ENCODE measurements around the gene ATG16L2. TPM values are rescaled to one million over a fixed set of nuclear protein-coding genes. Genes with fewer than 3 reads are reported as not detected.

ATG16L2 gene
- total and polyA plus RNA-seq, 2 donors (not counting 3 experiments of a cell fraction or from before 2014, with no cell fraction given), result 26.5 to 30.5 TPM

- TF ChIP-seq POLR2A (IDR thresholded peaks at IDR 0.05; ENCODE audit: low read depth, low read length) (no peak), GATA2 (IDR thresholded peaks at IDR 0.05; ENCODE audit: insufficient read depth, insufficient read length, low read depth, low read length) (peak; percentile 8)
- no TSS peak for BruUV-seq (replicated peaks)
- CTCF ChIA-PET, result interaction anchor here (1.0 to 1.9 kb wide), 3 partner anchors 61 to 314 kb away, joined by 3 to 7 read pairs (median 4); partner anchors contain the start of gene FCHSD2
These were observed 49.7 kb downstream of the ATG16L2 start for GRCh38 chr11:72863916-72864315.

DNA sequence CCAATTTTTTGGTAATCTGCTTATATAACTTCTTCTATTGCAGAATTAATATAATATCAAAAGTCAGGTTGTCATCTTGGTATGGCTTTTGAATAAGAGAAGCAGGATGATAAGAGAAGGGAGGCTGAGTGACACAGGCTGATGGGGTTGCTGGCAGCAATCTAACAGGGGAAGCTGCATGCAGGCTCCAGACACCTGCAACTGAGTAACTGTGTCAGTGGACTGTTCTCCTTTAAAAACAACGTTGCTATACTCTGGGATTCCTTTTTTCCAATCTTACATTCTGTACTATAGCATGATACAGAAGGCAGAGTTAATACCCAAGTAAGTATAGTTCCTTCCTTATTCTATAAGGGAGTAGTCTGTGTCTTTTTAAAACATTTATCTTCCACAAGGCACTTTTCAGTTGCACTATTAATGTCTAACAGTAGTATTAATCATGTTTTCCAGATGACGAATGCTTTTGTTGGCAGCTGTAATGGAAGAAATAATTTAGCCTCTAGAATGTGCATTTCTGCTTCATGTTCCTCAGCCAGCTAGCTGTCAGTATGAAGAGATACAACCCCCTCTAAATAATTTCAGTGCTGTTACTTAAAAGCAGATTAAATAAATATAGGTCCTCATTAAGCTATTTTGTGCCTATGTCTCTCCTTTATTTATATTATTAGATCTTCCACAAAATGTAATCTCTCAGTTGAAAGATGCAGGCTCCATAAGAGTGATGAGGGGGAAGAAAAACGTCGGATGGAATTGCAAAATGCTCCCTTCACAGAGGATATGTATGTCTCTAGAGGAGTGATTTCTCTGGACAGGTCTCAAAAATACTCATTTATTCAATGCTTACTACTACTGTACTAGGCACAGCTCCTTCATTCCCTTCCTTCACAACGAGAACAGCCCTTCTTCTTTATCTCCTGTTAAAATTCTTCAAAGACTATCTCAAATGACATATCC is 50.8 kb downstream of the ATG16L2 start:
- H3K36me3 ChIP-seq (ENCODE audit: control insufficient read depth in 2 of 2, extremely low read depth in 1 of 2, insufficient read depth in 2 of 2, low read length in 2 of 2), result peaks cover 0 to 4% of the 10 kb centered on the region in 2 experiments
- peaks cover 3% of the 10 kb centered on the region for H3K9me1 ChIP-seq (replicated peaks; ENCODE audit: control insufficient read depth, extremely low read depth, insufficient read depth, low read length)
- H3K27ac ChIP-seq (ENCODE audit: insufficient read depth, low read depth, low read length), result peak overlapping the region; percentile 9
- intact Hi-C loops (cut with micrococcal nuclease), result no loop called here
- FAIRE-seq (peak; percentile 76), DNase-seq (ENCODE audit: low read depth, low spot score) (peak; percentile 96)
- dilution Hi-C loops (cut with MboI; ENCODE audit: extremely low pct_ligation_motif_present, low sequenced_read_pairs), result no loop called here
- no peak for TF ChIP-seq POLR2AphosphoS5 (IDR thresholded peaks at IDR 0.05; ENCODE audit: insufficient read depth, low read depth, low read length)
- no peak for TF ChIP-seq EZH2 (IDR thresholded peaks at IDR 0.05; ENCODE audit: borderline replicate concordance, low read depth, low read length, severe bottlenecking)
- no peak for TF ChIP-seq MAX (IDR thresholded peaks at IDR 0.05; ENCODE audit: insufficient read depth, insufficient read length)
- TF ChIP-seq GATA2 (IDR thresholded peaks at IDR 0.05; ENCODE audit: insufficient read depth, insufficient read length, low read depth, low read length), result no peak
- TF ChIP-seq, protein P1, sequence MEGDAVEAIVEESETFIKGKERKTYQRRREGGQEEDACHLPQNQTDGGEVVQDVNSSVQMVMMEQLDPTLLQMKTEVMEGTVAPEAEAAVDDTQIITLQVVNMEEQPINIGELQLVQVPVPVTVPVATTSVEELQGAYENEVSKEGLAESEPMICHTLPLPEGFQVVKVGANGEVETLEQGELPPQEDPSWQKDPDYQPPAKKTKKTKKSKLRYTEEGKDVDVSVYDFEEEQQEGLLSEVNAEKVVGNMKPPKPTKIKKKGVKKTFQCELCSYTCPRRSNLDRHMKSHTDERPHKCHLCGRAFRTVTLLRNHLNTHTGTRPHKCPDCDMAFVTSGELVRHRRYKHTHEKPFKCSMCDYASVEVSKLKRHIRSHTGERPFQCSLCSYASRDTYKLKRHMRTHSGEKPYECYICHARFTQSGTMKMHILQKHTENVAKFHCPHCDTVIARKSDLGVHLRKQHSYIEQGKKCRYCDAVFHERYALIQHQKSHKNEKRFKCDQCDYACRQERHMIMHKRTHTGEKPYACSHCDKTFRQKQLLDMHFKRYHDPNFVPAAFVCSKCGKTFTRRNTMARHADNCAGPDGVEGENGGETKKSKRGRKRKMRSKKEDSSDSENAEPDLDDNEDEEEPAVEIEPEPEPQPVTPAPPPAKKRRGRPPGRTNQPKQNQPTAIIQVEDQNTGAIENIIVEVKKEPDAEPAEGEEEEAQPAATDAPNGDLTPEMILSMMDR (IDR thresholded peaks at IDR 0.05; ENCODE audit: extremely low read depth in 1 of 2, insufficient read depth in 1 of 2, low read depth in 1 of 2, low read length in 2 of 2), result no peak
- peak; percentile 32 for TF ChIP-seq FOS (IDR thresholded peaks at IDR 0.05; ENCODE audit: borderline replicate concordance, insufficient read depth, low read length)
- no peak for TF ChIP-seq POLR2A (IDR thresholded peaks at IDR 0.05; ENCODE audit: low read depth, low read length)
- TF ChIP-seq JUN (IDR thresholded peaks at IDR 0.05; ENCODE audit: borderline replicate concordance, insufficient read depth, insufficient read length, low read depth), result peak; percentile 82
- no peak for TF ChIP-seq MYC (IDR thresholded peaks at IDR 0.05; ENCODE audit: low read depth, low read length)
- H3K4me2 ChIP-seq (ENCODE audit: insufficient read depth, low read length), result peak overlapping the region; percentile 70
- peaks cover 2% of the 10 kb centered on the region for H3K79me2 ChIP-seq (ENCODE audit: control insufficient read depth, insufficient read depth, low read length)
- no peaks in the 10 kb centered on the region for H3K27me3 ChIP-seq (ENCODE audit: control insufficient read depth in 2 of 2, insufficient read depth in 2 of 2, low read length in 2 of 2)
- H3K9ac ChIP-seq (replicated peaks; ENCODE audit: extremely low read depth, insufficient read depth, low read length), result peak overlapping the region; percentile 37
- no peaks in the 10 kb centered on the region for H3K9me3 ChIP-seq (replicated peaks; ENCODE audit: control insufficient read depth, insufficient read depth, low read length)
- H4K20me1 ChIP-seq (replicated peaks; ENCODE audit: control insufficient read depth, extremely low read depth, insufficient read depth, low read length), result no peaks in the 10 kb centered on the region
- BruUV-seq (replicated peaks), result no TSS peak
- H2AFZ ChIP-seq (ENCODE audit: low read depth, low read length), result no peak overlapping the region
- no peak overlapping the region for H3K4me3 ChIP-seq (replicated peaks in 1 of 3; ENCODE audit: insufficient read depth in 1 of 3, low read depth in 1 of 3, low read length in 3 of 3)
- ChIA-PET POLR2A (no interaction called here), CTCF (interaction anchor here (0.7 to 1.9 kb wide), 9 partner anchors 10 to 425 kb away, joined by 3 to 7 read pairs (median 4); partner anchors contain the start of gene FCHSD2)
- peaks cover 29% of the 10 kb centered on the region for H3K4me1 ChIP-seq (ENCODE audit: control insufficient read depth, extremely low read depth, insufficient read depth, low read length)

More at GRCh38 chr11:72863916-72864315, 49.7 kb downstream of the ATG16L2 start:
- POLR2A ChIA-PET, result no interaction called here
- no peak overlapping the region for H2AFZ ChIP-seq (ENCODE audit: low read depth, low read length)
- intact Hi-C loops (cut with micrococcal nuclease) (no loop called here), dilution Hi-C loops (cut with MboI; ENCODE audit: extremely low pct_ligation_motif_present, low sequenced_read_pairs) (no loop called here)
- H3K4me3 ChIP-seq (replicated peaks in 1 of 3; ENCODE audit: insufficient read depth in 1 of 3, low read depth in 1 of 3, low read length in 3 of 3), result no peak overlapping the region
- DNase-seq (ENCODE audit: low read depth, low spot score) (peak; percentile 11), FAIRE-seq (no peak)
- peaks cover 0 to 4% of the 10 kb centered on the region in 2 experiments for H3K36me3 ChIP-seq (ENCODE audit: control insufficient read depth in 2 of 2, extremely low read depth in 1 of 2, insufficient read depth in 2 of 2, low read length in 2 of 2)
- no peak overlapping the region for H3K27ac ChIP-seq (ENCODE audit: insufficient read depth, low read depth, low read length)
- H4K20me1 ChIP-seq (replicated peaks; ENCODE audit: control insufficient read depth, extremely low read depth, insufficient read depth, low read length), result no peaks in the 10 kb centered on the region
- H3K27me3 ChIP-seq (ENCODE audit: control insufficient read depth in 2 of 2, insufficient read depth in 2 of 2, low read length in 2 of 2), result no peaks in the 10 kb centered on the region
- no peak overlapping the region for H3K4me2 ChIP-seq (ENCODE audit: insufficient read depth, low read length)
- H3K9me3 ChIP-seq (replicated peaks; ENCODE audit: control insufficient read depth, insufficient read depth, low read length), result no peaks in the 10 kb centered on the region
- peaks cover 3% of the 10 kb centered on the region for H3K9me1 ChIP-seq (replicated peaks; ENCODE audit: control insufficient read depth, extremely low read depth, insufficient read depth, low read length)
- no peak overlapping the region for H3K9ac ChIP-seq (replicated peaks; ENCODE audit: extremely low read depth, insufficient read depth, low read length)
- H3K79me2 ChIP-seq (ENCODE audit: control insufficient read depth, insufficient read depth, low read length), result peaks cover 2% of the 10 kb centered on the region
- H3K4me1 ChIP-seq (ENCODE audit: control insufficient read depth, extremely low read depth, insufficient read depth, low read length), result peaks cover 23% of the 10 kb centered on the region

Data from endothelial cell of umbilical vein (primary cell).